ENCODE measurements around the gene EXOC6B. TPM values are rescaled to one million over a fixed set of nuclear protein-coding genes. Genes with fewer than 3 reads are reported as not detected.

The EXOC6B gene
- total RNA-seq, 4 donors from 2014 or later = 54.9 to 93.7 (median 64.6) TPM

GRCh38 chr2:72238311-72238710 is 587.5 kb downstream of the EXOC6B start:
- H3K4me3 ChIP-seq = no peak overlapping the region
- no peaks in the 10 kb centered on the region for H3K9me3 ChIP-seq
- no peak overlapping the region for H3K27ac ChIP-seq
- TF ChIP-seq CTCF (IDR thresholded peaks at IDR 0.05) (no peak), POLR2A (IDR thresholded peaks at IDR 0.05) (no peak)
- H3K27me3 ChIP-seq = no peaks in the 10 kb centered on the region
- H3K36me3 ChIP-seq = no peaks in the 10 kb centered on the region
- DNase-seq = no peak
- no peaks in the 10 kb centered on the region for H3K4me1 ChIP-seq

DNA sequence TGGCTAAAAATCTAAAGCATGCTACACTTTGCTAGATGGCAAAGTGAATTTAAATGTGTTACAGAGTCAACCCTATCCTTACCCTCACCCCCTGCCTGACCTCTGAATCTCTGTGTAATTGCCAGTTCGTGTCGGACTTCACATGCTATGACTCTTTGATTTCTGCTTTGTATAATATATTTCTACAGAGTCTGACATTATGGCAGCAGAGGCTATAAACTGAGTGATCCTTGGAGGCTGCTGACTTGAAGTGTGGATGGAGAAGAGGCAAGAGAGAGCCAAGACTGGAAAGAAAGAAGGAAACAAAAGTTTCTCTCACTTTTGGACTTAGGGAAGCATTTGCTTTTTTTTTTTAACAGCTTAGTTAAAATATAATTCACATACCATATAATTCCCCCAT is 588.3 kb downstream of the EXOC6B start:
- no peaks in the 10 kb centered on the region for H3K27me3 ChIP-seq
- no peak for DNase-seq
- H3K36me3 ChIP-seq = no peaks in the 10 kb centered on the region
- TF ChIP-seq POLR2A (IDR thresholded peaks at IDR 0.05) (no peak), CTCF (IDR thresholded peaks at IDR 0.05) (no peak)
- H3K9me3 ChIP-seq = no peaks in the 10 kb centered on the region
- no peak overlapping the region for H3K27ac ChIP-seq
- H3K4me1 ChIP-seq = no peaks in the 10 kb centered on the region
- no peak overlapping the region for H3K4me3 ChIP-seq

DNA sequence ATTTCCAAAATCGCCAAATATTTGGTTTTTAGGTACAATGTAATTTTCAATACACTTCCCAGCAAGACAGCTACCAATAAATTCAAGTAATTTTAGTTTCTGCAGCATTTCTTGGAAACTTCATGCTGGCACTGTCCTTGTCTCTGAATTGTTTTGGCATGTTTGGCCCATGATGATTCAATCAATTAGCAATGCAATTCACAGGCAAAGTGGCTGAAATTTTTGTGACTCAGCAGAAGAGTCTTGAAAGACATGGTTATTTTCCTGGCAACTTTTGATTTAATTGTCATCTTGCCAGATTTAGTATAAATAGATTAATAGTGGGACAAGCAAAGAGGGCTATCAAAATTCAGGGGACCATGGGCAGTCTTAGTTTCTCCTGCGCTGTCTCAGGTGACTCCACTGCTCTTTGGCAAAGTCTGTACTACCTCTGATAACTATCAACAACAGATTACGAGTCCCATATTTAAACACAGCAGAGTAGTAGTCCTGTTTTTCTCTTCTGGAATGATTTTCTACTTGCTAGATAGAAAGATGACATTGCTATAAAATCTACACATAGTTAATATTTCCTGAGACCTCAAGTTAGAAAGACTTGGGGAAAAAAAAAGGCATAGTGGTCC is 589.3 kb downstream of the EXOC6B start:
- H3K27me3 ChIP-seq = no peaks in the 10 kb centered on the region
- no peaks in the 10 kb centered on the region for H3K36me3 ChIP-seq
- no peak overlapping the region for H3K27ac ChIP-seq
- no peaks in the 10 kb centered on the region for H3K4me1 ChIP-seq
- H3K4me3 ChIP-seq = no peak overlapping the region
- H3K9me3 ChIP-seq = no peaks in the 10 kb centered on the region
- DNase-seq = no peak
- TF ChIP-seq POLR2A (IDR thresholded peaks at IDR 0.05) = no peak
- TF ChIP-seq CTCF (IDR thresholded peaks at IDR 0.05) = no peak

DNA sequence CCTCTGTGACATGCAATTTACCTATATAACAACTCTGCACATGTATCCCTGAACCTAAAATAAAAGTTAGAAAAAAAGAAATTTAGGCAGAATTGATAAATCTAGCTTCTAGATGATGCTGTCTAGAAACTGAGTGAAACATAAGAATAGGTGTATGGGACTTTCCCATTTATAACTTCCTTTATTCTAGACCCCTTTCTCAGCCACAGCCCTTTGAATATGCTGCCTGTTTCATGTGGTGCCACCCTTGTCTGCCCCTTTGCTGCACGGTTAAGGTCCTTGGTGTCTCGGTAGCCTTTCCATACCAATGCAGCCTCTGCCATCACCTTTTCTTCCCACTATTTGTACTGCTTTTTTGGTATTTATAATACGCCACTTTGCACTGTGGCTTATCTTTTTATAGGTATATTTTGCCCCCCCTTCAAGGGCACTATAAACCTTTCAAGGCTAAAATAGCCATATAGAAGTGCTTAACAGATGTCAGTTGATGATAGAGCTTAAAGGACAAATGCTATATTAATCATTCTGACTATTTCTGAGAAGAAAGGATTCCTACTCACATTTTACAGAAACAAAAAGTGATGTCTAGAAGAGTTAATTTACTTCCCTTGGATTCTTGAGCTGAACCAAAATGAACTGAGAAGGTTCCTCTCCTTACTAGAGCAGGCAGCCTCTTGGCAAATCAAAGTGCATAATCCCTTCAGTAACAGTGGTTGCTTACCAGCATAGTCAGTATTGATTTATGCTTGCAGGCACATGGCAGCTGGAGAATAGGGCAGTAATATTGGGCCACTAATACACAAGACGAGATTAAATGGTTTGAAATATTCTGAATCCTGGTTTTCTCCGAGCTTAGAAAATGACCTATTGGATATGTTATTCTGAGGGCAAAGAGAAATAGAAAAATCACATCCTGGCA is 590.1 kb downstream of the EXOC6B start:
- no peak for TF ChIP-seq CTCF (IDR thresholded peaks at IDR 0.05)
- no peak for TF ChIP-seq POLR2A (IDR thresholded peaks at IDR 0.05)

GRCh38 chr2:72233211-72233610 is 592.6 kb downstream of the EXOC6B start:
- Histone ChIP-seq H3K36me3 (no peaks in the 10 kb centered on the region), H3K27me3 (no peaks in the 10 kb centered on the region), H3K9me3 (no peaks in the 10 kb centered on the region), H3K4me1 (no peaks in the 10 kb centered on the region), H3K27ac (no peak overlapping the region), H3K4me3 (no peak overlapping the region)
- TF ChIP-seq CTCF (IDR thresholded peaks at IDR 0.05) (no peak), POLR2A (IDR thresholded peaks at IDR 0.05) (no peak)
- no peak for DNase-seq

More for the DNA sequence above, 590.1 kb downstream of the EXOC6B start:
- Histone ChIP-seq H3K4me3 (no peak overlapping the region), H3K4me1 (no peaks in the 10 kb centered on the region), H3K36me3 (no peaks in the 10 kb centered on the region), H3K27ac (no peak overlapping the region), H3K9me3 (no peaks in the 10 kb centered on the region), H3K27me3 (no peaks in the 10 kb centered on the region)
- no peak for DNase-seq
